Stimulated activated memory B cell treated with anti-CD40 and anti-IgM and Interleukin-4, amounts not matched to agents 10 μg/mL and 1 μg/mL and 100 μg/mL, for 72 hours (primary cell): ENCODE results near the gene TSKU.

Experiments
- ATAC-seq: fragments of 150-1000 bp; cut with Tn5 transposase; 2 replicates; pipeline ENCODE4 v1.10.0; 2021
- H3K27ac Mint-ChIP-seq: one replicate; pipeline ENCODE4 v1.8.0; 2022; ENCODE audit warnings: mild to moderate bottlenecking, mixed read lengths
- H3K27me3 Mint-ChIP-seq: one replicate; pipeline ENCODE4 v1.8.0; 2022; ENCODE audit warnings: mixed read lengths
- H3K36me3 Mint-ChIP-seq: one replicate; pipeline ENCODE4 v1.8.0; 2022; ENCODE audit warnings: mixed read lengths
- H3K4me1 Mint-ChIP-seq: one replicate; pipeline ENCODE4 v1.8.0; 2022; ENCODE audit warnings: mixed read lengths
- H3K4me3 Mint-ChIP-seq: one replicate; pipeline ENCODE4 v1.8.0; 2022; ENCODE audit warnings: mild to moderate bottlenecking, moderate library complexity, mixed read lengths
- H3K9me3 Mint-ChIP-seq: one replicate; pipeline ENCODE4 v1.8.0; 2022; ENCODE audit warnings: mixed read lengths

TSKU gene

DNA sequence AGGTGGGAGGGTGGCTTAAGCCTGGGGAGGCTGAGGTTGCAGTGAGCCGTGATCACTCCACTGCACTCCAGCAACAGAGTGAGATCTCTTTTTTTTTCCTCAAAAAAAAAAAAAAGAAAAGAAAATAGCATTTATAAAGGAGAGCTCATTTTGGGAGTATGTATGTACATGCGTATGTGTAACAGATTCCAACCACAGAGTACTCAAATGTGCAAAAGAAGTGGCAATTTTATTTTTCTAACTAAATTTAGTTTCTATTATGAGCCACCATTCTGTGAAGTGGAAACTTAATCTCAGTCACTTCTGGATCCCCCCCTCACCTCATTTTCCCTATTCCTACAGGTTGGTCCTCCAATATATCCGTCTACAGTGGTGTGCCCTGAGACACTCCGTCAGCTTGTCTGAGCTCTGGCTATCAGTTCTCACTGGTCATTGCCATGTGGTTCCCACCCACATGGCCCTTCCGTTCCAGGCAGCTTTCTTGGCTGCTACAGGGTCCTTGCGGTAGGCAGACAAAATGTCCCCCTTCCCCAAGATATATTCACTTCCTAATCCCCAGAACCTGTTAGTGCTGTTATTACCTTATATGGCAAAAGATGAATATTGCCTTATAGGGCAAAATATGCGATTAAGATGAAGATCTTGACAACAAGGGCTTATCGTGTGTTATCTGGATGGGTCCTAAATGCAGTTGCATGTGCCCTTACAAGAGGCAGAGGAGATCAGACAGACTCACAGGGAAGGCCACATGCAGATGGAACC lies 35.8 kb upstream of the TSKU start:
- Mint-ChIP-seq H3K4me1 (no peaks in the 10 kb centered on the region), H3K4me3 (no peak overlapping the region), H3K27ac (no peak overlapping the region), H3K36me3 (no peaks in the 10 kb centered on the region), H3K9me3 (no peaks in the 10 kb centered on the region), H3K27me3 (peaks cover 22% of the 10 kb centered on the region)
- no peak for ATAC-seq

- Mint-ChIP-seq H3K4me3 (no peak overlapping the region), H3K36me3 (no peaks in the 10 kb centered on the region), H3K9me3 (no peaks in the 10 kb centered on the region), H3K27ac (no peak overlapping the region), H3K27me3 (peaks cover 30% of the 10 kb centered on the region), H3K4me1 (no peaks in the 10 kb centered on the region)
- ATAC-seq: no peak
Measured at GRCh38 chr11:76747915-76748860, 35.0 kb upstream of the TSKU start.

DNA sequence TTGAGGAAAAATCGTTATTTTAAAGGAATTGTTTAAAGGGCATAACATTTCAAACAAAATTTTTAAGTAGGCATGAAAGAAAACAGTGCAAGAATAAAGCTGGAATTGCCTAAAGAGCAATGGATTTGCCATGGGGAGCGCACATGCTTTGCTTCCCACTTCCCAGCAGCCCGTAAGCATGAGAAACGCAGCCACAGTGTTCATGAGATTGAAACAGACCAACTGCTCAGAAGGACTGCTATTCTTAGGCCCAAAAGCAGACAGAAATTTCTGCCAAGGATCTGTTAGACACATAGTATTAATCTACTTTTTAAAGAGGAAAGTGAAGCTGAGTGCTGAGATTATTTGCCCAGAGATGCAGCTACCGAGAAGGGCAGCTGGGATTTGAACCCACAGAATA lies 34.2 kb upstream of the TSKU start:
- H3K27me3 Mint-ChIP-seq: peaks cover 26% of the 10 kb centered on the region
- H3K4me3 Mint-ChIP-seq: no peak overlapping the region
- no peak for ATAC-seq
- no peaks in the 10 kb centered on the region for H3K4me1 Mint-ChIP-seq
- no peaks in the 10 kb centered on the region for H3K9me3 Mint-ChIP-seq
- no peak overlapping the region for H3K27ac Mint-ChIP-seq
- H3K36me3 Mint-ChIP-seq: no peaks in the 10 kb centered on the region

DNA sequence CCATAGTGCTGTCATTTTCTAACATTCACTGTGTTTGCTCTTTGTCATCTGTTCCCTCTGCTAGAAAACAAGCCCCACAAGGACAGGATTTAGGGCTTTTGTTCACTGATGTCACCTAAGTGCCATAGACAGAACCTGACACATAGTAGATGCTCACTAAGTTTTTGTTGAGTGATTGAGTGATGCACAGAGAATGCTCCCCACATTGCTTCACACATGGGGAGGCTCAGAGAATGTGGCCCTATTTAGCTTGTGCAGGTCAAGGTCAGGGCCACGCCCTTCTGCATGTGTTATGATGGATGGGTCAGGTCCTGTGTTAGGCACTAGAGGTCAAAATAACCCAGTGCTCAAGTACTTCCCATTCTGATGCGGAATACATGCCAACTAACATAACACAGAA lies 33.1 kb upstream of the TSKU start:
- H3K4me3 Mint-ChIP-seq: no peak overlapping the region
- H3K4me1 Mint-ChIP-seq: no peaks in the 10 kb centered on the region
- no peaks in the 10 kb centered on the region for H3K9me3 Mint-ChIP-seq
- ATAC-seq: no peak
- no peak overlapping the region for H3K27ac Mint-ChIP-seq
- peaks cover 16% of the 10 kb centered on the region for H3K27me3 Mint-ChIP-seq
- H3K36me3 Mint-ChIP-seq: no peaks in the 10 kb centered on the region

GRCh38 chr11:76750746-76751145 lies 32.4 kb upstream of the TSKU start:
- no peaks in the 10 kb centered on the region for H3K9me3 Mint-ChIP-seq
- H3K27ac Mint-ChIP-seq: no peak overlapping the region
- ATAC-seq: no peak
- no peaks in the 10 kb centered on the region for H3K36me3 Mint-ChIP-seq
- H3K27me3 Mint-ChIP-seq: peaks cover 20% of the 10 kb centered on the region
- no peak overlapping the region for H3K4me3 Mint-ChIP-seq
- no peaks in the 10 kb centered on the region for H3K4me1 Mint-ChIP-seq

- Mint-ChIP-seq H3K36me3 (no peaks in the 10 kb centered on the region), H3K4me1 (no peaks in the 10 kb centered on the region), H3K27me3 (peaks cover 32% of the 10 kb centered on the region), H3K27ac (no peak overlapping the region), H3K4me3 (no peak overlapping the region), H3K9me3 (no peaks in the 10 kb centered on the region)
- no peak for ATAC-seq
Measured at GRCh38 chr11:76752321-76753143, 30.6 kb upstream of the TSKU start.

- Mint-ChIP-seq H3K36me3 (no peaks in the 10 kb centered on the region), H3K9me3 (no peaks in the 10 kb centered on the region), H3K4me1 (no peaks in the 10 kb centered on the region), H3K27ac (no peak overlapping the region), H3K27me3 (peaks cover 32% of the 10 kb centered on the region), H3K4me3 (no peak overlapping the region)
- ATAC-seq: no peak
Measured at GRCh38 chr11:76753449-76753848, 29.7 kb upstream of the TSKU start.

- no peaks in the 10 kb centered on the region for H3K9me3 Mint-ChIP-seq
- H3K27me3 Mint-ChIP-seq: peaks cover 32% of the 10 kb centered on the region
- ATAC-seq: no peak
- H3K4me3 Mint-ChIP-seq: no peak overlapping the region
- H3K27ac Mint-ChIP-seq: no peak overlapping the region
- H3K4me1 Mint-ChIP-seq: no peaks in the 10 kb centered on the region
- no peaks in the 10 kb centered on the region for H3K36me3 Mint-ChIP-seq
Measured at GRCh38 chr11:76753950-76754349, 29.2 kb upstream of the TSKU start.

DNA sequence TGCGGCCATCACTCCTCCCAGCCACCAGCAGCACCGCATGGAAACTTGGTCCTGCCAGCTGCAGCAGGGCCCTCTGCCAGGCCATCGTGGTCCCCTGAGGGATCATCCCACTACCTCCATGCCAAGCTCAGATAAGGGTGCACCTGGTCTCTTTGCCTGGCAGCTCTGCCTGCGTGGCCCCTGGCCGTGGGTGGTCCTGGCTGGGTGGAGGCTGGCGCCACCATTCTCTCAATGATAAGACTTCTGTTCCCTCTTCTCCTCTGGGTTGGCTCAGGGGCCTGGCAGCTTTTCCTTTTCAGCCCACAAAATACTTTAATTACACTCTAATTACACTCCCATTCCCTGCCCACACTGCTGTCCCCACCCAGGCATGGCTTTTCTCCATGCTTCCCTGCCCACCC lies 26.8 kb upstream of the TSKU start:
- Mint-ChIP-seq H3K27ac (no peak overlapping the region), H3K27me3 (peaks cover 32% of the 10 kb centered on the region), H3K4me1 (no peaks in the 10 kb centered on the region), H3K9me3 (no peaks in the 10 kb centered on the region), H3K4me3 (no peak overlapping the region), H3K36me3 (no peaks in the 10 kb centered on the region)
- ATAC-seq: no peak

DNA sequence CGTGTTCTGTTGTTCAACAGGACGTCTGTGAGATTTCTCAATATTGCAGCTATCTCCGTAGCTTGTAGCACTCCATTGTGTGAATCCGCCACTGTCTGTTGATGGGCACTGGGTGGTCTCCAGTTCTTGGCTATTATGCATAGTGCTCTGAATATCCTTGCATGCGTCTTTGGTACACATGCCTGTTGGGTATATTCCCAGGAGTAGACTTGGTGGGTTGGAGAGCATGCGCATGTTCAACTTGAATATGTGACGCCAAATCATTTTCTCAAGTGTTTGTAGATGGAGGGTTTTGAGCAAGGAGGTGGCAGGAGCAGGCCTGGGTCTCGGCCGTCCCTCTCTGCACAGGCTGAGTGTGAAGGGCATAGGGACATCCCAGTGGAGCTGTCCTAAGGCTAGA lies 24.8 kb upstream of the TSKU start:
- Mint-ChIP-seq H3K4me3 (no peak overlapping the region), H3K27ac (no peak overlapping the region), H3K9me3 (no peaks in the 10 kb centered on the region), H3K36me3 (no peaks in the 10 kb centered on the region), H3K4me1 (no peaks in the 10 kb centered on the region), H3K27me3 (peaks cover 17% of the 10 kb centered on the region)
- no peak for ATAC-seq

GRCh38 chr11:76759092-76759491 lies 24.1 kb upstream of the TSKU start:
- no peak for ATAC-seq
- H3K36me3 Mint-ChIP-seq: no peaks in the 10 kb centered on the region
- H3K4me3 Mint-ChIP-seq: no peak overlapping the region

DNA sequence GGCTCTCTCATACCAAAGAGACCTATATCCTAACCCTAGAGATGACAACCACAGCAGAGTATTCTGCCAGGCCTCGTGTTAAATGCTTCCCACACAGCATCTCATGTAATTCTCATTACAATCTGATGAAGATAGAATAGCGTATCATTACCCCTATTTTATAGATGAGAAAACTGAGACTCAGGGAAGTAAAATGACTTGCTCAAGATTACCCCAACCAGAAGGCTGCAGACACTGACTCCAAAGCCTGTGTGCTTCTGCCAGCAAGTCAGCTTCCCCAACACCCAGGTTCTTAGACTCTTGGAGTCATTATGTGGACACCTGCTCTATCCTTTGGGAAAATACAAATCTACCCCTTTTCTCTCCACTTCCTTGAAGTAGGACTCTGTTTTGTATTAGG lies 23.6 kb upstream of the TSKU start:
- no peaks in the 10 kb centered on the region for H3K36me3 Mint-ChIP-seq

More at GRCh38 chr11:76759092-76759491, 24.1 kb upstream of the TSKU start:
- no peaks in the 10 kb centered on the region for H3K9me3 Mint-ChIP-seq
- no peaks in the 10 kb centered on the region for H3K4me1 Mint-ChIP-seq
- no peak overlapping the region for H3K27ac Mint-ChIP-seq
- peaks cover 19% of the 10 kb centered on the region for H3K27me3 Mint-ChIP-seq

DNA sequence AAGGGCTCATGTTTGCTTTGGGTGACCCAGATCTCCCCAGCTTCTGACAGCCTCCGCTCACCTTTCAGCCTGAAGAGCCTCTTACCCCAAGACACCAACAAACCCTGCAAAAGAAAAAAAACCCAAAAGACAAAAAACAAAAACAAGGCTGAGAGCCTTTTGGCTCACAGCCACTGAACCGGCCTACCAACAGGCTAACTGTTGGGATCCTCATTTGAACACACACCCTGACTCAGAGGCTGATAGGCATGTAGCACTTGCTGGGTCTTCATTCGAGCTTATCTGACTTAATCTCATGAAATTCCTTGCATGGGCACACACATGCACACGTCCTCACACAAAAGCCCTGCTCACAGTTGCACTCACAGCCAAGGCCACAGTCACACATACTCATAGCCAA lies 22.9 kb upstream of the TSKU start:
- Mint-ChIP-seq H3K4me1 (no peaks in the 10 kb centered on the region), H3K27ac (no peak overlapping the region), H3K36me3 (no peaks in the 10 kb centered on the region), H3K9me3 (no peaks in the 10 kb centered on the region), H3K4me3 (no peak overlapping the region), H3K27me3 (peaks cover 30% of the 10 kb centered on the region)
- no peak for ATAC-seq

More for the DNA sequence above, 23.6 kb upstream of the TSKU start:
- H3K4me1 Mint-ChIP-seq: no peaks in the 10 kb centered on the region
- H3K9me3 Mint-ChIP-seq: no peaks in the 10 kb centered on the region
- H3K4me3 Mint-ChIP-seq: no peak overlapping the region
- H3K27me3 Mint-ChIP-seq: peaks cover 23% of the 10 kb centered on the region
- no peak for ATAC-seq
- no peak overlapping the region for H3K27ac Mint-ChIP-seq

DNA sequence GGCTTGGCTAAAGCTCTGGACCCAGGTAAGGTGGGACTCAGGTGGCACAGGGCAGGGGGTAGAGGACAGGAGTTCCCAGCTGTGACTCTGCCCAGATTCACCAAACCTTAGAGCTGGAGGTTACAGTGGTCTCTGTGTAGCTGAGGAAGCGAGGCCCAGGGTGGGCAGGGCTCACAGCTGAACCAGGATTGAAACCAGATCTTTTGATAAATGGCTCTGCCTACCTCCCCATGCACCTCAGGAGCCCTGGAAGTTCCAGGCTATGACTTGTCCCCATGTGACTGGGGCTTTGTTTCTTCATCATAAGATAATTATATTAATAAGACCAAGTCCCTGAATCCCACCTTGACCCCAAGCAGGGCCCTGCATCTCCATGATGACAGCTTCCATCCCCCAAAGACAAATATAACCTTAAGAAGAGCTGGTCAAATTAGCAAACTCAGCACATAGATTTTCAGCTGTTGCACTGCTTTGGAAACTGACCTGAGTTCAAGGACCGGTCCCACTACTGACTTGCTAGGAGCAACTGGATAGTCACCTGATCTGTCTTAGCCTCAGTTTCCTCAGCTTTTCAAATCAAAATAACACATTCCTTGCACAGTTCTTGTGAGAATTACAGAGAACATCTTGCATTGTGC lies 21.3 kb upstream of the TSKU start:
- H3K9me3 Mint-ChIP-seq: no peaks in the 10 kb centered on the region
- H3K4me3 Mint-ChIP-seq: no peak overlapping the region
- H3K36me3 Mint-ChIP-seq: no peaks in the 10 kb centered on the region
- H3K27me3 Mint-ChIP-seq: peaks cover 30% of the 10 kb centered on the region
- H3K27ac Mint-ChIP-seq: no peak overlapping the region
- no peak for ATAC-seq
- no peaks in the 10 kb centered on the region for H3K4me1 Mint-ChIP-seq

- Mint-ChIP-seq H3K4me1 (no peaks in the 10 kb centered on the region), H3K27ac (no peak overlapping the region), H3K4me3 (no peak overlapping the region), H3K36me3 (no peaks in the 10 kb centered on the region), H3K9me3 (no peaks in the 10 kb centered on the region), H3K27me3 (peaks cover 34% of the 10 kb centered on the region)
- no peak for ATAC-seq
Measured at GRCh38 chr11:76762356-76762752, 20.8 kb upstream of the TSKU start.
